HG03457 (cell line): ENCODE data around the gene REEP5.
"Not testable (repeated sequence)": the region's sequence is repeated elsewhere in the genome, so short reads cannot be mapped to it uniquely, and the experiment has no call there.

Source experiments
- ATAC-seq: cut with Tn5 transposase; IDR thresholded peaks from one replicate; pipeline ENCODE4 v1.9.1; 2021; ENCODE audit warnings: moderate number of reproducible peaks; ENCODE audit not compliant: unreplicated experiment

REEP5 gene

GRCh38 chr5:112892776-112893175 is 29.3 kb downstream of the REEP5 start:
- ATAC-seq, result no peak

GRCh38 chr5:112892066-112892465 is 30.0 kb downstream of the REEP5 start:
- not testable (repeated sequence) for ATAC-seq

- no peak for ATAC-seq
Observed at GRCh38 chr5:112886975-112887374, 35.1 kb downstream of the REEP5 start.

GRCh38 chr5:112885001-112885400 is 37.0 kb downstream of the REEP5 start:
- no peak for ATAC-seq

GRCh38 chr5:112883192-112883591 is 38.8 kb downstream of the REEP5 start:
- no peak for ATAC-seq

- no peak for ATAC-seq
Observed at GRCh38 chr5:112880219-112880964, 41.6 kb downstream of the REEP5 start.

GRCh38 chr5:112878760-112879159 is 43.3 kb downstream of the REEP5 start:
- no peak for ATAC-seq

GRCh38 chr5:112878101-112878500 is 43.9 kb downstream of the REEP5 start:
- no peak for ATAC-seq

- ATAC-seq, result no peak
Observed at GRCh38 chr5:112876362-112876761, 45.7 kb downstream of the REEP5 start.

GRCh38 chr5:112870966-112871365 is 51.1 kb downstream of the REEP5 start:
- no peak for ATAC-seq

GRCh38 chr5:112869948-112870347 is 52.1 kb downstream of the REEP5 start:
- ATAC-seq, result no peak

GRCh38 chr5:112867411-112867810 is 54.6 kb downstream of the REEP5 start:
- ATAC-seq, result no peak

- no peak for ATAC-seq
Observed at GRCh38 chr5:112866739-112867138, 55.3 kb downstream of the REEP5 start.

GRCh38 chr5:112865128-112865527 is 56.9 kb downstream of the REEP5 start:
- ATAC-seq, result no peak

GRCh38 chr5:112863549-112863948 is 58.5 kb downstream of the REEP5 start:
- ATAC-seq, result no peak

GRCh38 chr5:112862085-112862484 is 59.9 kb downstream of the REEP5 start:
- no peak for ATAC-seq

GRCh38 chr5:112861638-112861985 is 60.4 kb downstream of the REEP5 start:
- no peak for ATAC-seq

- peak; percentile 96 for ATAC-seq
Observed at GRCh38 chr5:112860929-112861637, 60.9 kb downstream of the REEP5 start, which contains the start of gene SRP19. Gene SRP19 (plus strand): TSS chr5:112861287. CDS start chr5:112861377, 90 bp downstream.

- ATAC-seq, result not testable (repeated sequence)
Observed at GRCh38 chr5:112860571-112860928, 61.5 kb downstream of the REEP5 start.

GRCh38 chr5:112857866-112858265 is 64.2 kb downstream of the REEP5 start:
- ATAC-seq, result no peak

GRCh38 chr5:112854651-112855050 is 67.4 kb downstream of the REEP5 start:
- ATAC-seq, result no peak

GRCh38 chr5:112849912-112850311 is 72.1 kb downstream of the REEP5 start:
- no peak for ATAC-seq
